SK-N-SH treated with all-trans-retinoic acid at 6 μM for 48 hours (cell line): ENCODE measurements around the gene SLC51A.

Experiments
- ESRRG ChIP-seq: fragments of 250-450 bp; sonication (Bioruptor Pico); IDR thresholded peaks from 2 replicates; pipeline ENCODE4 v1.6.1; 2021; ENCODE audit warnings: mild to moderate bottlenecking
- ISL1 ChIP-seq: fragments of 250-450 bp; sonication (Bioruptor Pico); IDR thresholded peaks from 2 replicates; pipeline ENCODE4 v2.1.2; 2022; ENCODE audit warnings: mild to moderate bottlenecking, moderate library complexity
- OSR1 ChIP-seq: fragments of 250-450 bp; sonication (Bioruptor Pico); IDR thresholded peaks from 2 replicates; pipeline ENCODE4 v1.8.0; 2022; ENCODE audit warnings: moderate library complexity, mild to moderate bottlenecking, inconsistent platforms
- PPARA ChIP-seq: fragments of 250-450 bp; sonication (Bioruptor Pico); IDR thresholded peaks from 2 replicates; pipeline ENCODE4 v1.5.0; 2020; ENCODE audit warnings: mild to moderate bottlenecking, borderline replicate concordance
- TOX ChIP-seq: fragments of 250-450 bp; sonication (Bioruptor Pico); IDR thresholded peaks from 2 replicates; pipeline ENCODE4 v1.8.0; 2021; ENCODE audit warnings: mild to moderate bottlenecking, moderate library complexity, borderline replicate concordance
- ZC3H10 ChIP-seq: fragments of 250-450 bp; sonication (Bioruptor Pico); IDR thresholded peaks from 2 replicates; pipeline ENCODE4 v1.5.1; 2021; ENCODE audit warnings: mild to moderate bottlenecking, moderate library complexity
- TF ChIP-seq, protein P1 (sequence below): fragments of 250-450 bp; sonication (Bioruptor Pico); IDR thresholded peaks from 2 replicates; pipeline ENCODE4 v1.5.0; 2020; ENCODE audit warnings: mild to moderate bottlenecking, moderate library complexity
- TF ChIP-seq, protein P2 (sequence below): fragments of 250-450 bp; sonication (Bioruptor Pico); IDR thresholded peaks from 2 replicates; pipeline ENCODE4 v1.5.1; 2020; ENCODE audit warnings: low read depth, mild to moderate bottlenecking, moderate library complexity
- TF ChIP-seq, protein P3 (sequence below): fragments of 250-450 bp; sonication (Bioruptor Pico); IDR thresholded peaks from 2 replicates; pipeline ENCODE4 v1.5.1; 2021; ENCODE audit warnings: mild to moderate bottlenecking, moderate library complexity
- TF ChIP-seq, protein P4 (sequence below): fragments of 250-450 bp; sonication (Bioruptor Pico); IDR thresholded peaks from 2 replicates; pipeline ENCODE4 v1.8.0; 2021; ENCODE audit warnings: low read depth, mild to moderate bottlenecking, moderate library complexity, borderline replicate concordance
- TF ChIP-seq, protein P5 (sequence below): fragments of 250-450 bp; sonication (Bioruptor Pico); IDR thresholded peaks from 2 replicates; pipeline ENCODE4 v1.8.0; 2020; ENCODE audit warnings: mild to moderate bottlenecking, moderate library complexity, borderline replicate concordance

DNA sequence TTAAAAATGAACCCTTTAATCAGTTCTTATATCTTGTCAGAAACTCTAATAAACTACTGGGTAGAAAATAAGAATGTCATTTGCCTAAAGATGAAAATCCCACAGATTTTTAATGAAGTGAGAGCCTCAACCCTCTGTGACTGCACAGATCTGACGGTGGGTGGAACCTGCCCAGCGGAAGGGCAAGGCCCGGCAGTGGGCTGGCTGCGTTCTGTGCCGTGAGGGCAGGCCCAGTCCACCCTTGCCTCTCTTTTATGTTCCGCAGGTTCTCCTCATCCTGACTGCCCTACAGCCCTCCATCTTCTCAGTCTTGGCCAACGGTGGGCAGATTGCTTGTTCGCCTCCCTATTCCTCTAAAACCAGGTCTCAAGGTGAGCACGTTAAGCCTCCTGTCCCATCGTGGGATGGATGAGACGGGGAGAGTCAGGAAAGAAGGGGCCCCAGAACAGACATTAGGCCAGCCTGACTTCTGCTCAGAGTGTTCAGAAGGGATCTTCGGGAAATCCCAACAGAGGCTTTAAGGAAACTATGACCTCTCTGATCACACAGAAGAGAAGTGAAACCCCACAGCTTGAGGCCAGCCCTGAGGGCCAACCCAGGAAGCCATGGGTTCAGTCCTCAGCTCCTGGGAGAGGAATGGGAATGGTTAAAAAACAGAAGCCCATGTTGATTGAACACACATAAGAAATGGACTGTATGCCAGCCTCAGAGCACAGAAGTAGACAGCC is 16.0 kb downstream of the SLC51A start:
- TF ChIP-seq, protein P1, sequence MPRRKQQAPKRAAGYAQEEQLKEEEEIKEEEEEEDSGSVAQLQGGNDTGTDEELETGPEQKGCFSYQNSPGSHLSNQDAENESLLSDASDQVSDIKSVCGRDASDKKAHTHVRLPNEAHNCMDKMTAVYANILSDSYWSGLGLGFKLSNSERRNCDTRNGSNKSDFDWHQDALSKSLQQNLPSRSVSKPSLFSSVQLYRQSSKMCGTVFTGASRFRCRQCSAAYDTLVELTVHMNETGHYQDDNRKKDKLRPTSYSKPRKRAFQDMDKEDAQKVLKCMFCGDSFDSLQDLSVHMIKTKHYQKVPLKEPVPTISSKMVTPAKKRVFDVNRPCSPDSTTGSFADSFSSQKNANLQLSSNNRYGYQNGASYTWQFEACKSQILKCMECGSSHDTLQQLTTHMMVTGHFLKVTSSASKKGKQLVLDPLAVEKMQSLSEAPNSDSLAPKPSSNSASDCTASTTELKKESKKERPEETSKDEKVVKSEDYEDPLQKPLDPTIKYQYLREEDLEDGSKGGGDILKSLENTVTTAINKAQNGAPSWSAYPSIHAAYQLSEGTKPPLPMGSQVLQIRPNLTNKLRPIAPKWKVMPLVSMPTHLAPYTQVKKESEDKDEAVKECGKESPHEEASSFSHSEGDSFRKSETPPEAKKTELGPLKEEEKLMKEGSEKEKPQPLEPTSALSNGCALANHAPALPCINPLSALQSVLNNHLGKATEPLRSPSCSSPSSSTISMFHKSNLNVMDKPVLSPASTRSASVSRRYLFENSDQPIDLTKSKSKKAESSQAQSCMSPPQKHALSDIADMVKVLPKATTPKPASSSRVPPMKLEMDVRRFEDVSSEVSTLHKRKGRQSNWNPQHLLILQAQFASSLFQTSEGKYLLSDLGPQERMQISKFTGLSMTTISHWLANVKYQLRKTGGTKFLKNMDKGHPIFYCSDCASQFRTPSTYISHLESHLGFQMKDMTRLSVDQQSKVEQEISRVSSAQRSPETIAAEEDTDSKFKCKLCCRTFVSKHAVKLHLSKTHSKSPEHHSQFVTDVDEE = no peak
- no peak for TF ChIP-seq OSR1 (CRISPR knock-in tag)
- no peak for TF ChIP-seq ESRRG
- no peak for TF ChIP-seq ZC3H10 (CRISPR knock-in tag)
- no peak for TF ChIP-seq PPARA (CRISPR knock-in tag)
- TF ChIP-seq, protein P2, sequence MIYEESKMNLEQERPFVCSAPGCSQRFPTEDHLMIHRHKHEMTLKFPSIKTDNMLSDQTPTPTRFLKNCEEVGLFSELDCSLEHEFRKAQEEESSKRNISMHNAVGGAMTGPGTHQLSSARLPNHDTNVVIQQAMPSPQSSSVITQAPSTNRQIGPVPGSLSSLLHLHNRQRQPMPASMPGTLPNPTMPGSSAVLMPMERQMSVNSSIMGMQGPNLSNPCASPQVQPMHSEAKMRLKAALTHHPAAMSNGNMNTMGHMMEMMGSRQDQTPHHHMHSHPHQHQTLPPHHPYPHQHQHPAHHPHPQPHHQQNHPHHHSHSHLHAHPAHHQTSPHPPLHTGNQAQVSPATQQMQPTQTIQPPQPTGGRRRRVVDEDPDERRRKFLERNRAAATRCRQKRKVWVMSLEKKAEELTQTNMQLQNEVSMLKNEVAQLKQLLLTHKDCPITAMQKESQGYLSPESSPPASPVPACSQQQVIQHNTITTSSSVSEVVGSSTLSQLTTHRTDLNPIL (CRISPR knock-in tag) = no peak
- TF ChIP-seq, protein P3, sequence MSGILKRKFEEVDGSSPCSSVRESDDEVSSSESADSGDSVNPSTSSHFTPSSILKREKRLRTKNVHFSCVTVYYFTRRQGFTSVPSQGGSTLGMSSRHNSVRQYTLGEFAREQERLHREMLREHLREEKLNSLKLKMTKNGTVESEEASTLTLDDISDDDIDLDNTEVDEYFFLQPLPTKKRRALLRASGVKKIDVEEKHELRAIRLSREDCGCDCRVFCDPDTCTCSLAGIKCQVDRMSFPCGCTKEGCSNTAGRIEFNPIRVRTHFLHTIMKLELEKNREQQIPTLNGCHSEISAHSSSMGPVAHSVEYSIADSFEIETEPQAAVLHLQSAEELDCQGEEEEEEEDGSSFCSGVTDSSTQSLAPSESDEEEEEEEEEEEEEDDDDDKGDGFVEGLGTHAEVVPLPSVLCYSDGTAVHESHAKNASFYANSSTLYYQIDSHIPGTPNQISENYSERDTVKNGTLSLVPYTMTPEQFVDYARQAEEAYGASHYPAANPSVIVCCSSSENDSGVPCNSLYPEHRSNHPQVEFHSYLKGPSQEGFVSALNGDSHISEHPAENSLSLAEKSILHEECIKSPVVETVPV (CRISPR knock-in tag) = no peak
- TF ChIP-seq ISL1 = no peak
- TF ChIP-seq, protein P4, sequence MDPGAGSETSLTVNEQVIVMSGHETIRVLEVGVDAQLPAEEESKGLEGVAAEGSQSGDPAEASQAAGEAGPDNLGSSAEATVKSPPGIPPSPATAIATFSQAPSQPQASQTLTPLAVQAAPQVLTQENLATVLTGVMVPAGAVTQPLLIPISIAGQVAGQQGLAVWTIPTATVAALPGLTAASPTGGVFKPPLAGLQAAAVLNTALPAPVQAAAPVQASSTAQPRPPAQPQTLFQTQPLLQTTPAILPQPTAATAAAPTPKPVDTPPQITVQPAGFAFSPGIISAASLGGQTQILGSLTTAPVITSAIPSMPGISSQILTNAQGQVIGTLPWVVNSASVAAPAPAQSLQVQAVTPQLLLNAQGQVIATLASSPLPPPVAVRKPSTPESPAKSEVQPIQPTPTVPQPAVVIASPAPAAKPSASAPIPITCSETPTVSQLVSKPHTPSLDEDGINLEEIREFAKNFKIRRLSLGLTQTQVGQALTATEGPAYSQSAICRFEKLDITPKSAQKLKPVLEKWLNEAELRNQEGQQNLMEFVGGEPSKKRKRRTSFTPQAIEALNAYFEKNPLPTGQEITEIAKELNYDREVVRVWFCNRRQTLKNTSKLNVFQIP (CRISPR knock-in tag) = no peak
- TF ChIP-seq, protein P5, sequence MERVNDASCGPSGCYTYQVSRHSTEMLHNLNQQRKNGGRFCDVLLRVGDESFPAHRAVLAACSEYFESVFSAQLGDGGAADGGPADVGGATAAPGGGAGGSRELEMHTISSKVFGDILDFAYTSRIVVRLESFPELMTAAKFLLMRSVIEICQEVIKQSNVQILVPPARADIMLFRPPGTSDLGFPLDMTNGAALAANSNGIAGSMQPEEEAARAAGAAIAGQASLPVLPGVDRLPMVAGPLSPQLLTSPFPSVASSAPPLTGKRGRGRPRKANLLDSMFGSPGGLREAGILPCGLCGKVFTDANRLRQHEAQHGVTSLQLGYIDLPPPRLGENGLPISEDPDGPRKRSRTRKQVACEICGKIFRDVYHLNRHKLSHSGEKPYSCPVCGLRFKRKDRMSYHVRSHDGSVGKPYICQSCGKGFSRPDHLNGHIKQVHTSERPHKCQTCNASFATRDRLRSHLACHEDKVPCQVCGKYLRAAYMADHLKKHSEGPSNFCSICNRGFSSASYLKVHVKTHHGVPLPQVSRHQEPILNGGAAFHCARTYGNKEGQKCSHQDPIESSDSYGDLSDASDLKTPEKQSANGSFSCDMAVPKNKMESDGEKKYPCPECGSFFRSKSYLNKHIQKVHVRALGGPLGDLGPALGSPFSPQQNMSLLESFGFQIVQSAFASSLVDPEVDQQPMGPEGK (CRISPR knock-in tag) = no peak
- TF ChIP-seq TOX (CRISPR knock-in tag) = no peak
